Measurements from ENCODE around the gene COL4A2.

Gene COL4A2

GRCh38 chr13:110339975-110340550 lies 33.0 kb downstream of the COL4A2 start:
- H3K27ac Mint-ChIP-seq, result no peak overlapping the region
- no peak for ATAC-seq (replicated peaks)
- peaks cover 2 to 4% of the 10 kb centered on the region in 2 donors for H3K9me3 Mint-ChIP-seq
- no peaks in the 10 kb centered on the region for H3K36me3 Mint-ChIP-seq (ENCODE audit: insufficient read depth)
- H3K4me1 Mint-ChIP-seq (ENCODE audit: low read depth in 2 of 2), result peaks cover 8 to 13% of the 10 kb centered on the region in 2 donors
- peaks cover 20 to 52% of the 10 kb centered on the region in 2 donors for H3K27me3 Mint-ChIP-seq
- no peak for DNase-seq
- peak overlapping the region in 1 of 2 donors; percentile 15 for H3K4me3 Mint-ChIP-seq

GRCh38 chr13:110340812-110341444 lies 33.8 kb downstream of the COL4A2 start:
- no peak for DNase-seq
- peaks cover 17 to 47% of the 10 kb centered on the region in 2 donors for H3K27me3 Mint-ChIP-seq
- H3K4me3 Mint-ChIP-seq, result peak overlapping the region; percentile 24 to 47
- no peak for ATAC-seq (replicated peaks)
- H3K9me3 Mint-ChIP-seq, result peaks cover 0 to 2% of the 10 kb centered on the region in 2 donors
- no peaks in the 10 kb centered on the region for H3K36me3 Mint-ChIP-seq (ENCODE audit: insufficient read depth)
- H3K4me1 Mint-ChIP-seq (ENCODE audit: low read depth in 2 of 2), result peaks cover 8 to 13% of the 10 kb centered on the region in 2 donors
- peak overlapping the region in 1 of 2 donors; percentile 8 for H3K27ac Mint-ChIP-seq

GRCh38 chr13:110341445-110342244 lies 34.6 kb downstream of the COL4A2 start:
- H3K4me3 Mint-ChIP-seq, result peak overlapping the region in 1 of 2 donors; percentile 24
- no peak for DNase-seq
- H3K9me3 Mint-ChIP-seq, result peaks cover 0 to 2% of the 10 kb centered on the region in 2 donors
- H3K36me3 Mint-ChIP-seq (ENCODE audit: insufficient read depth), result no peaks in the 10 kb centered on the region
- no peak for ATAC-seq (replicated peaks)
- H3K27ac Mint-ChIP-seq, result no peak overlapping the region
- peaks cover 17 to 47% of the 10 kb centered on the region in 2 donors for H3K27me3 Mint-ChIP-seq
- H3K4me1 Mint-ChIP-seq (ENCODE audit: low read depth in 2 of 2), result peaks cover 8 to 13% of the 10 kb centered on the region in 2 donors

- no peaks in the 10 kb centered on the region for H3K36me3 Mint-ChIP-seq (ENCODE audit: insufficient read depth)
- no peak for ATAC-seq (replicated peaks)
- peaks cover 0 to 2% of the 10 kb centered on the region in 2 donors for H3K9me3 Mint-ChIP-seq
- H3K27me3 Mint-ChIP-seq, result peaks cover 17 to 47% of the 10 kb centered on the region in 2 donors
- H3K4me1 Mint-ChIP-seq (ENCODE audit: low read depth in 2 of 2), result peaks cover 8 to 13% of the 10 kb centered on the region in 2 donors
- no peak overlapping the region for H3K4me3 Mint-ChIP-seq
- DNase-seq, result no peak
- H3K27ac Mint-ChIP-seq, result no peak overlapping the region
Observed at GRCh38 chr13:110342474-110342873, 35.4 kb downstream of the COL4A2 start.

GRCh38 chr13:110343241-110343865 lies 36.3 kb downstream of the COL4A2 start:
- Mint-ChIP-seq H3K27ac (no peak overlapping the region), H3K4me1 (ENCODE audit: low read depth in 2 of 2) (peaks cover 8 to 13% of the 10 kb centered on the region in 2 donors), H3K27me3 (peaks cover 17 to 55% of the 10 kb centered on the region in 2 donors), H3K4me3 (no peak overlapping the region), H3K36me3 (ENCODE audit: insufficient read depth) (no peaks in the 10 kb centered on the region), H3K9me3 (no peaks in the 10 kb centered on the region)
- no peak for ATAC-seq (replicated peaks)
- no peak for DNase-seq

- H3K4me1 Mint-ChIP-seq (ENCODE audit: low read depth in 2 of 2), result peaks cover 8 to 13% of the 10 kb centered on the region in 2 donors
- DNase-seq, result no peak
- H3K27ac Mint-ChIP-seq, result no peak overlapping the region
- no peak overlapping the region for H3K4me3 Mint-ChIP-seq
- no peak for ATAC-seq (replicated peaks)
- H3K27me3 Mint-ChIP-seq, result peaks cover 9 to 48% of the 10 kb centered on the region in 2 donors
- no peaks in the 10 kb centered on the region for H3K9me3 Mint-ChIP-seq
- no peaks in the 10 kb centered on the region for H3K36me3 Mint-ChIP-seq (ENCODE audit: insufficient read depth)
Observed at GRCh38 chr13:110344320-110344719, 37.2 kb downstream of the COL4A2 start.

GRCh38 chr13:110345266-110345665 lies 38.2 kb downstream of the COL4A2 start:
- H3K27me3 Mint-ChIP-seq, result peaks cover 5 to 39% of the 10 kb centered on the region in 2 donors
- H3K36me3 Mint-ChIP-seq (ENCODE audit: insufficient read depth), result no peaks in the 10 kb centered on the region
- DNase-seq (no peak), ATAC-seq (replicated peaks) (no peak)
- H3K9me3 Mint-ChIP-seq, result no peaks in the 10 kb centered on the region
- no peak overlapping the region for H3K27ac Mint-ChIP-seq
- H3K4me3 Mint-ChIP-seq, result no peak overlapping the region
- peaks cover 6 to 9% of the 10 kb centered on the region in 2 donors for H3K4me1 Mint-ChIP-seq (ENCODE audit: low read depth in 2 of 2)

GRCh38 chr13:110345701-110346100 lies 38.6 kb downstream of the COL4A2 start:
- Mint-ChIP-seq H3K36me3 (ENCODE audit: insufficient read depth) (no peaks in the 10 kb centered on the region), H3K9me3 (no peaks in the 10 kb centered on the region), H3K27me3 (peaks cover under 1 to 35% of the 10 kb centered on the region in 2 donors), H3K4me3 (no peak overlapping the region), H3K4me1 (ENCODE audit: low read depth in 2 of 2) (peaks cover 1 to 6% of the 10 kb centered on the region in 2 donors), H3K27ac (no peak overlapping the region)
- DNase-seq, result no peak
- ATAC-seq (replicated peaks), result no peak

GRCh38 chr13:110346661-110347067 lies 39.6 kb downstream of the COL4A2 start:
- DNase-seq (no peak), ATAC-seq (replicated peaks) (no peak)
- H3K9me3 Mint-ChIP-seq, result no peaks in the 10 kb centered on the region
- peaks cover 0 to 34% of the 10 kb centered on the region in 2 donors for H3K27me3 Mint-ChIP-seq
- H3K36me3 Mint-ChIP-seq (ENCODE audit: insufficient read depth), result no peaks in the 10 kb centered on the region
- no peaks in the 10 kb centered on the region for H3K4me1 Mint-ChIP-seq (ENCODE audit: low read depth in 2 of 2)
- no peak overlapping the region for H3K4me3 Mint-ChIP-seq
- H3K27ac Mint-ChIP-seq, result no peak overlapping the region

- H3K27ac Mint-ChIP-seq, result no peak overlapping the region
- no peak for DNase-seq
- no peak for ATAC-seq (replicated peaks)
- H3K36me3 Mint-ChIP-seq (ENCODE audit: insufficient read depth), result no peaks in the 10 kb centered on the region
- no peaks in the 10 kb centered on the region for H3K9me3 Mint-ChIP-seq
- peaks cover 0 to 35% of the 10 kb centered on the region in 2 donors for H3K27me3 Mint-ChIP-seq
- H3K4me3 Mint-ChIP-seq, result no peak overlapping the region
- H3K4me1 Mint-ChIP-seq (ENCODE audit: low read depth in 2 of 2), result no peaks in the 10 kb centered on the region
Observed at GRCh38 chr13:110347088-110347487, 40.0 kb downstream of the COL4A2 start.

- no peak overlapping the region for H3K27ac Mint-ChIP-seq
- no peaks in the 10 kb centered on the region for H3K9me3 Mint-ChIP-seq
Observed at GRCh38 chr13:110347535-110348308, 40.6 kb downstream of the COL4A2 start.

GRCh38 chr13:110348309-110349105 lies 41.4 kb downstream of the COL4A2 start:
- H3K4me3 Mint-ChIP-seq, result no peak overlapping the region
- no peaks in the 10 kb centered on the region for H3K36me3 Mint-ChIP-seq (ENCODE audit: insufficient read depth)
- H3K9me3 Mint-ChIP-seq, result no peaks in the 10 kb centered on the region
- ATAC-seq (replicated peaks) (no peak), DNase-seq (no peak)
- no peak overlapping the region for H3K27ac Mint-ChIP-seq
- H3K27me3 Mint-ChIP-seq, result peaks cover 0 to 34% of the 10 kb centered on the region in 2 donors
- no peaks in the 10 kb centered on the region for H3K4me1 Mint-ChIP-seq (ENCODE audit: low read depth in 2 of 2)

More at GRCh38 chr13:110347535-110348308, 40.6 kb downstream of the COL4A2 start:
- no peaks in the 10 kb centered on the region for H3K4me1 Mint-ChIP-seq (ENCODE audit: low read depth in 2 of 2)
- no peaks in the 10 kb centered on the region for H3K36me3 Mint-ChIP-seq (ENCODE audit: insufficient read depth)
- peaks cover 0 to 34% of the 10 kb centered on the region in 2 donors for H3K27me3 Mint-ChIP-seq
- ATAC-seq (replicated peaks) (no peak), DNase-seq (no peak)
- H3K4me3 Mint-ChIP-seq, result no peak overlapping the region
